PFSK-1 (cell line): Measurements from ENCODE around the gene TFEB.

ENCODE experiments used
- FOXP2 ChIP-seq: optimal IDR thresholded peaks from 2 replicates; pipeline ENCODE3; 2011; ENCODE audit warnings: borderline replicate concordance, control low read depth, inconsistent platforms; ENCODE audit not compliant: insufficient read depth; ENCODE audit errors: extremely low read length, extremely low read depth
- POLR2AphosphoS5 ChIP-seq: IDR thresholded peaks from 2 replicates; pipeline ENCODE4 v1.6.1; 2012; ENCODE audit warnings: low read depth, mild to moderate bottlenecking, control low read depth, low read length, moderate library complexity
- REST ChIP-seq, 2 experiments: IDR thresholded peaks; 2 replicates each; pipeline versions ENCODE4 v1.6.1 to v1.8.0; 2011 to 2012; ENCODE audit warnings: low read depth in 2 of 2, low read length in 2 of 2, control low read depth in 1 of 2, inconsistent platforms in 1 of 2, mild to moderate bottlenecking in 1 of 2, moderate library complexity in 1 of 2; ENCODE audit not compliant: insufficient read depth in 1 of 2
- SIN3A ChIP-seq: IDR thresholded peaks from 2 replicates; pipeline ENCODE4 v1.6.1; 2012; ENCODE audit warnings: mild to moderate bottlenecking, low read length, moderate library complexity, borderline replicate concordance; ENCODE audit not compliant: insufficient read depth
- TAF1 ChIP-seq: IDR thresholded peaks from 2 replicates; pipeline ENCODE4 v1.6.1; 2012; ENCODE audit warnings: low read length, control low read depth, borderline replicate concordance; ENCODE audit not compliant: insufficient read depth

TFEB gene

DNA sequence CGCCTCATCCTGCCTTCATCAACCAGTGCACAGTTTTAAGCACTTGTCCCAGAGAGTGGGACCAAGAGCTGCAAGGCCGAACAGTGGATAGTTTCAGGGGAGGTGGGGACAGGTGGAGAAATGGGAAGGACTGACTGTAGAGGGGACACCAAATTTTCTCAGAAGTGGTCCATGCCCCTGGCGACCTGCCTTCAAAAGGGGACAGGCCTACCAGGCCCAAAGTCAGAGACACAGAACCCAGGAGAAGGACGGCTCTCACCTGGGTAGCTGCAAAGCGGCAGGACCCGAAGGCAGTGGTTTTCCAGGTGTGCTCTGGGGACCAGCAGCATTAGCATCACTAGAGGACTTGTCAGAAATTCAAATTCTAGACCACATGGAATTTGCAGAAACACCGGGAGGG lies 5.8 kb downstream of the TFEB start:
- TF ChIP-seq TAF1, result no peak
- TF ChIP-seq FOXP2, result no peak
- TF ChIP-seq POLR2AphosphoS5, result no peak
- no peak for TF ChIP-seq REST (IDR thresholded peaks at IDR 0.05; ENCODE audit: insufficient read depth in 1 of 2, low read depth in 2 of 2, low read length in 2 of 2)
- no peak for TF ChIP-seq SIN3A

DNA sequence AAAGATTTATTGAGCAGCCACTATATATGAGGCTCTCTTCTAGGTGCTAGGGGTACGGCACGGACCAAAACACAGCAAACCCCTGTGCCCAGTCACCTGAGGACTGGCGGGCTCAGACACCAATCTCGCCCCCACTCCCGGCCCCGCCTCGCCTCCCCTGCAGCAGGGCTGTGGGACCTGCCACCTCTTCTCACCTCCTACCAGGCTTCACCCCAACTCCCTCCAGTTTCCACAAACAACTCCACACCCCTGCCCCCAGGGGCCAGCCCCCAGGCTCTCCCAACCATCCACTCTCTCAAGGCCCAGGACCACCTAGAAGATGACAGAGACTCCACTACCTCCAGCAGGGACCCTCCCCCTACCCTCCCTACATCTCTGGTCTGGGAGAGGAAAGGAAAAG lies 6.5 kb downstream of the TFEB start:
- TF ChIP-seq POLR2AphosphoS5 (no peak), SIN3A (no peak), TAF1 (no peak), REST (IDR thresholded peaks at IDR 0.05; ENCODE audit: insufficient read depth in 1 of 2, low read depth in 2 of 2, low read length in 2 of 2) (no peak), FOXP2 (no peak)

DNA sequence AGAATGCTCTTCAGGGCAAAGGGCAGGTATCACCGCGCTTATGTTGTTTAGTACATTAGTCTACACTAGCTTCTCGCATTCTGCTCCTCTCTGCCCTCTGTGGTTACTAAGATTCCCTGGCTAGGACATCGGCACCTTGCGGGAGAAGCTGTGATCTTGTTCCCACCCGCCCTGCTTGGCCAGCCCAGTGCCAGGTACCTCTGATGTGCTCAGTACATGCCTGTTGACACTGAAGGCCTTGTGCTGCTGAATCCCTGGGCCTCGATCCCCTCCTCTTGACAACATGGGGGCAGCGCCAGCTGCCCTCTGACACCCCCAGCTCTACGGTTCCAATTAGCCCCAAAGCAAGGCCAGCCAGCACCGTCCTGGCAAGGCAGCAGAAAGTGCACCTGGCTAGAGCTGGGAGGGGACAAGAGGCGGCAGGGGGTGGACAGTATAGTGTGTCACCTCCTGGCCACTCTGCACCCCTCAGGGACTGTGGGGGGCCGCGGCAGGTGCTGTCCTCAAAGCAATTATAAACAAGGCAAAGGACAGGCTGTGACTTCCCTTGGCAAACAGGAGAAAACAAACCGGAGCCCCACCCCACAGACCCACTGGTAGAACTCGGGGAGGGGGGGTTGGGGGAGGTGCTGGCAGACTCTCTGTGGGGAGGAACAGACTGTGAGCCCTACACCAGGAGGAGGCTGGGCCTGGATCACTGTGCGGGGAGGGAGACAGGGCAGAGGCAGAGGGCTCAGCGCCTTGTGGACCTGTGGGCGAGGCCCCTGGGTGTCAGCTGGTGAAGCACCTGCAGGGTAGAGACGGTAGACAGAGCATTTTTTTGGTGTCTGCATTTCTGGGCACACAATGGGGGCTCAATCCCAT lies 7.1 kb downstream of the TFEB start:
- TF ChIP-seq SIN3A (no peak), TAF1 (no peak), POLR2AphosphoS5 (no peak), REST (IDR thresholded peaks at IDR 0.05; ENCODE audit: insufficient read depth in 1 of 2, low read depth in 2 of 2, low read length in 2 of 2) (no peak), FOXP2 (no peak)

DNA sequence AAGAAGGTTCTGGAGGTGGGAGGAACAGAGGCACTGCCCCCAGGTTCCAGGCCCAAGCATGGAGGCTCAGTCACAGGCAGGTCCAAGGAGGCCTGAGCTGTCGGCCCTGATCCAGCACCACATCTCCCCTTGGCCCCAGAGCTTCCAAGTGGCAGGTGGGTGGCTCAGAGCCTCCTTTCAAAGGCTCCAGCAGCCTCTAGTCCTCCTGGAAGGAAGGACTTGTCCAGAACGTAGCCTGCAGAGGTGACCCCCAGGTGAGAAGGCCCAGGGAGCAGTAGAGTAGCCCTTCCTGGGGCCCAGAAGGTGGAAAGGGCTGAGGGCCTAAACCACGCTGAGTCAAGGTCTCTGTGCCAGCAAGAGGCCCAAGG lies 7.7 kb downstream of the TFEB start:
- no peak for TF ChIP-seq REST (IDR thresholded peaks at IDR 0.05; ENCODE audit: insufficient read depth in 1 of 2, low read depth in 2 of 2, low read length in 2 of 2)

DNA sequence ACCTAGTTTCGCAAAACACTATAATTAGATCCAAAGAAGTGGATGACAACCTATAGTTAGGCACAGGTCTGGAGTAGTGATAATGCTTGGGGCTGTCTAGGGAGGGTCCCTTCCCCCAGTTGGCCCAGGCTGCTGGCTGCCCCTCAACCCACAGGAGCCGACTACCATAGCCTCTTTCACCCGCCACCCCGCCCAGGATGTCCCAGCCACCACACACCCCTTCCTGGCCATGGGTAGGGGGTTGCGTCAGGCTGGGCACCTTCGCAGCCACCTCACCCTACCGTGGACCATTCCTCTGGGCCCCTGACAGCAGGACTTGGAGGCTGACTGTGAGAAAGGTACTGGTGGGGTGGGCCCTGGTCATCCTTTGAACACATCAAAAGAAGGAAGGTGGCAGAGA lies 8.5 kb downstream of the TFEB start:
- TF ChIP-seq REST (IDR thresholded peaks at IDR 0.05; ENCODE audit: insufficient read depth in 1 of 2, low read depth in 2 of 2, low read length in 2 of 2), result no peak
- no peak for TF ChIP-seq FOXP2
- TF ChIP-seq POLR2AphosphoS5, result no peak
- no peak for TF ChIP-seq TAF1
- TF ChIP-seq SIN3A, result no peak
